Hepatocyte (in vitro differentiated cells): ENCODE data around the gene GLDC.

Experiments used
- EZH2 ChIP-seq: fragments of 200-600 bp; sonication (generic); IDR thresholded peaks from 2 replicates; pipeline ENCODE4 v1.6.1; 2016; ENCODE audit warnings: antibody characterized with exemption, mild to moderate bottlenecking, borderline replicate concordance
- TF ChIP-seq, protein P1 (sequence below): fragments of 200-600 bp; sonication (generic); IDR thresholded peaks from 2 replicates; pipeline ENCODE4 v1.5.1; 2016; ENCODE audit warnings: antibody characterized with exemption, mild to moderate bottlenecking; ENCODE audit not compliant: poor library complexity

DNA sequence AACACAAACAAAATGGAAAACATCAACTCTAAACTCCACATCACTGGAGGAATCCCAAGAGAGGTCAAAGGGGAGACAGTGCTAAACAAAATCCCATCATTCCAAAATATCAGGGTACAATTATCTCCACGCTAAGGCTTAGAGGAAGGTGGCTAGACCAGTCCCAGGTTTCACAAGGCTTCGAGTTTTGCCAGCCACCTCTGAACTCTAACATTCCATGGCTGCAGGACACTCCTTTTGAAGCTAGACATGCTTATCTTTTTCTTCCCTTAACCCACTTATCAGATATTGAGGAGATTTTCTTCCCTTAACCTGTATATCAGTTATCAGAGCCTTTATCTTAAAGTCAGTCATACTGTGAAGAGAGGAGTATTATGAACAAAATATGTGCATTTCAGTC is 53.3 kb downstream of the GLDC start:
- TF ChIP-seq, protein P1, sequence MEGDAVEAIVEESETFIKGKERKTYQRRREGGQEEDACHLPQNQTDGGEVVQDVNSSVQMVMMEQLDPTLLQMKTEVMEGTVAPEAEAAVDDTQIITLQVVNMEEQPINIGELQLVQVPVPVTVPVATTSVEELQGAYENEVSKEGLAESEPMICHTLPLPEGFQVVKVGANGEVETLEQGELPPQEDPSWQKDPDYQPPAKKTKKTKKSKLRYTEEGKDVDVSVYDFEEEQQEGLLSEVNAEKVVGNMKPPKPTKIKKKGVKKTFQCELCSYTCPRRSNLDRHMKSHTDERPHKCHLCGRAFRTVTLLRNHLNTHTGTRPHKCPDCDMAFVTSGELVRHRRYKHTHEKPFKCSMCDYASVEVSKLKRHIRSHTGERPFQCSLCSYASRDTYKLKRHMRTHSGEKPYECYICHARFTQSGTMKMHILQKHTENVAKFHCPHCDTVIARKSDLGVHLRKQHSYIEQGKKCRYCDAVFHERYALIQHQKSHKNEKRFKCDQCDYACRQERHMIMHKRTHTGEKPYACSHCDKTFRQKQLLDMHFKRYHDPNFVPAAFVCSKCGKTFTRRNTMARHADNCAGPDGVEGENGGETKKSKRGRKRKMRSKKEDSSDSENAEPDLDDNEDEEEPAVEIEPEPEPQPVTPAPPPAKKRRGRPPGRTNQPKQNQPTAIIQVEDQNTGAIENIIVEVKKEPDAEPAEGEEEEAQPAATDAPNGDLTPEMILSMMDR: no peak
- TF ChIP-seq EZH2: no peak
